SK-N-SH (cell line): ENCODE results near the gene ASPG. TPM values are rescaled to one million over a fixed set of nuclear protein-coding genes. Genes with fewer than 3 reads are reported as not detected.

Source experiments
- CTCF ChIA-PET: fragments of 300-600, 350-600 bp; formaldehyde crosslinking; extraction: SDS; loops from one replicate; lab custom pipeline; 2021; lab: Yijun Ruan, JAX
- POLR2A ChIA-PET: fragments of 350-600 bp; sonication (Branson Sonifier 250); formaldehyde crosslinking; extraction: SDS; loops from one replicate; lab custom pipeline; 2020; ENCODE audit warnings: antibody characterized with exemption, inconsistent platforms; lab: Yijun Ruan, JAX
- DNase-seq: peaks from one replicate; pipeline ENCODE4 v3.0.0; 2012
- H2AFZ ChIP-seq: fragments of 200-600 bp; sonication (generic); 2 replicates; pipeline ENCODE4 v1.8.1; 2016; ENCODE audit warnings: antibody characterized with exemption, mild to moderate bottlenecking, low read depth
- H3F3A ChIP-seq: fragments of 200-600 bp; sonication (generic); replicated peaks from 2 replicates; pipeline ENCODE3; 2016; ENCODE audit warnings: antibody characterized with exemption, mild to moderate bottlenecking; ENCODE audit not compliant: insufficient read depth
- H3K27ac ChIP-seq, 2 experiments: fragments of 200-500 bp in 1 of 2; fragments of 200-600 bp in 1 of 2; sonication (Bioruptor generic) in 1 of 2; sonication (generic), shearing (Covaris generic) in 1 of 2; 2 replicates each; pipeline versions ENCODE4 v1.5.1 to v1.6.1; 2014 to 2016; ENCODE audit warnings: low read depth in 2 of 2, inconsistent platforms in 1 of 2, low read length in 1 of 2, mild to moderate bottlenecking in 1 of 2, mixed read lengths in 1 of 2
- H3K27me3 ChIP-seq: fragments of 200-600 bp; sonication (generic), shearing (Covaris generic); 2 replicates; pipeline ENCODE4 v1.6.1; 2016; ENCODE audit warnings: mixed run types; ENCODE audit not compliant: insufficient read depth
- H3K36me3 ChIP-seq, 2 experiments: fragments of 200-500 bp in 1 of 2; fragments of 200-600 bp in 1 of 2; sonication (Bioruptor generic) in 1 of 2; sonication (generic) in 1 of 2; replicated peaks in 1 of 2; 2 replicates each; pipeline versions ENCODE3 to v1.5.1; 2014 to 2016; ENCODE audit warnings: low read length in 1 of 2, mild to moderate bottlenecking in 1 of 2; ENCODE audit not compliant: insufficient read depth in 2 of 2, control insufficient read depth in 1 of 2
- H3K4me1 ChIP-seq, 2 experiments: fragments of 200-500 bp in 1 of 2; fragments of 200-600 bp in 1 of 2; sonication (Bioruptor generic) in 1 of 2; sonication (generic), shearing (Covaris generic) in 1 of 2; 2 replicates each; pipeline versions ENCODE4 v1.5.1 to v1.6.1; 2014 to 2016; ENCODE audit warnings: low read depth in 1 of 2, low read length in 1 of 2, mixed run types in 1 of 2; ENCODE audit not compliant: insufficient read depth in 2 of 2, control insufficient read depth in 1 of 2
- H3K4me2 ChIP-seq: fragments of 200-600 bp; sonication (generic), shearing (Covaris generic); 2 replicates; pipeline ENCODE4 v1.6.1; 2017; ENCODE audit warnings: mixed run types
- H3K4me3 ChIP-seq, 2 experiments: fragments of 200-500 bp in 1 of 2; fragments of 200-600 bp in 1 of 2; sonication (Bioruptor generic) in 1 of 2; sonication (generic), shearing (Covaris generic) in 1 of 2; 2 replicates each; pipeline versions ENCODE4 v1.5.1 to v1.8.1; 2014 to 2016; ENCODE audit warnings: low read depth in 2 of 2, inconsistent platforms in 1 of 2, low read length in 1 of 2, mild to moderate bottlenecking in 1 of 2, mixed read lengths in 1 of 2, moderate library complexity in 1 of 2
- H3K79me2 ChIP-seq: fragments of 200-600 bp; sonication (generic); 2 replicates; pipeline ENCODE4 v1.8.1; 2017; ENCODE audit warnings: mild to moderate bottlenecking; ENCODE audit not compliant: insufficient read depth
- H3K9ac ChIP-seq: fragments of 200-600 bp; sonication (generic); 2 replicates; pipeline ENCODE4 v1.6.1; 2017; ENCODE audit warnings: mixed run types
- H3K9me2 ChIP-seq: fragments of 200-600 bp; sonication (generic); 2 replicates; pipeline ENCODE4 v1.6.1; 2017; ENCODE audit warnings: mixed run types
- H3K9me3 ChIP-seq: fragments of 200-600 bp; sonication (generic); 2 replicates; pipeline ENCODE4 v1.6.1; 2017; ENCODE audit warnings: mixed run types, mild to moderate bottlenecking, moderate library complexity
- H4K20me1 ChIP-seq: fragments of 200-600 bp; sonication (generic); 2 replicates; pipeline ENCODE4 v1.6.1; 2017; ENCODE audit warnings: mild to moderate bottlenecking, mixed run types; ENCODE audit not compliant: insufficient read depth
- CTCF ChIP-seq: fragments of 200-600 bp; sonication (generic); IDR thresholded peaks from 2 replicates; pipeline ENCODE4 v1.6.1; 2017; ENCODE audit warnings: antibody characterized with exemption, mild to moderate bottlenecking, moderate library complexity
- FOXJ3 ChIP-seq: sonication (generic); formaldehyde crosslinking; IDR thresholded peaks from 2 replicates; pipeline ENCODE4 v1.5.1; 2020; ENCODE audit warnings: mild to moderate bottlenecking, missing genetic modification reagents
- FOXM1 ChIP-seq: IDR thresholded peaks from 2 replicates; pipeline ENCODE4 v1.4.0; 2012; ENCODE audit warnings: low read depth, mild to moderate bottlenecking
- GABPA ChIP-seq: IDR thresholded peaks from 2 replicates; pipeline ENCODE4 v1.4.0; 2012; ENCODE audit warnings: low read depth, mild to moderate bottlenecking
- JUND ChIP-seq: IDR thresholded peaks from 2 replicates; pipeline ENCODE4 v1.4.0; 2012
- MAX ChIP-seq: IDR thresholded peaks from 2 replicates; pipeline ENCODE4 v1.4.0; 2012; ENCODE audit warnings: low read depth
- MEF2A ChIP-seq: IDR thresholded peaks from 2 replicates; pipeline ENCODE4 v1.4.0; 2012; ENCODE audit warnings: low read depth, borderline replicate concordance
- MXI1 ChIP-seq: IDR thresholded peaks from 2 replicates; pipeline ENCODE4 v1.6.1; 2012; ENCODE audit warnings: mild to moderate bottlenecking, low read depth, low read length, improper control_type of control experiment
- NFIC ChIP-seq: IDR thresholded peaks from 2 replicates; pipeline ENCODE4 v1.4.0; 2012; ENCODE audit warnings: borderline replicate concordance
- NRF1 ChIP-seq: IDR thresholded peaks from 2 replicates; pipeline ENCODE4 v1.6.1; 2012; ENCODE audit warnings: low read depth, mild to moderate bottlenecking, low read length
- RAD21 ChIP-seq: IDR thresholded peaks from 2 replicates; pipeline ENCODE4 v1.6.1; 2012; ENCODE audit warnings: mild to moderate bottlenecking, low read length
- RCOR1 ChIP-seq: fragments of 150-350 bp; IDR thresholded peaks from 2 replicates; pipeline ENCODE4 v1.6.1; 2017; ENCODE audit warnings: antibody characterized with exemption, low read length
- RXRA ChIP-seq: IDR thresholded peaks from 2 replicates; pipeline ENCODE4 v1.4.0; 2012; ENCODE audit warnings: low read depth, mild to moderate bottlenecking, borderline replicate concordance
- SMC3 ChIP-seq: IDR thresholded peaks from 2 replicates; pipeline ENCODE4 v1.6.1; 2012; ENCODE audit warnings: low read depth, low read length, improper control_type of control experiment
- YY1 ChIP-seq: IDR thresholded peaks from 2 replicates; pipeline ENCODE4 v1.4.0; 2012; ENCODE audit warnings: low read depth, mild to moderate bottlenecking
- WGBS: methylation state at CpG from one replicate; pipeline ENCODE4 v1.1.6; 2017; ENCODE audit warnings: low lambda C conversion rate; 5-methylcytosine and 5-hydroxymethylcytosine counted together
- polyA plus RNA-seq, 3 experiments: library from polyadenylated mRNA; depleted of rRNA; stranded (reverse); fragments of >200 nt; gene quantifications; 2 replicates each; pipeline ENCODE4 v1.2.3, GENCODE V29; 2012
- TF ChIP-seq, protein P1 (sequence below): fragments of 150-350 bp; IDR thresholded peaks from 2 replicates; pipeline ENCODE4 v1.6.1; 2016; ENCODE audit warnings: mild to moderate bottlenecking, low read depth, low read length
- TF ChIP-seq, protein P2 (sequence below): IDR thresholded peaks from 2 replicates; pipeline ENCODE4 v1.6.1; 2012; ENCODE audit warnings: mild to moderate bottlenecking, low read depth, low read length, moderate library complexity
- TF ChIP-seq, protein P3 (sequence below): IDR thresholded peaks from 2 replicates; pipeline ENCODE4 v1.4.0; 2012; ENCODE audit warnings: low read depth, borderline replicate concordance

Gene ASPG
- polyA plus RNA-seq, 1 of the 3 experiments (the other 2 are of a cell fraction) = not detected

DNA sequence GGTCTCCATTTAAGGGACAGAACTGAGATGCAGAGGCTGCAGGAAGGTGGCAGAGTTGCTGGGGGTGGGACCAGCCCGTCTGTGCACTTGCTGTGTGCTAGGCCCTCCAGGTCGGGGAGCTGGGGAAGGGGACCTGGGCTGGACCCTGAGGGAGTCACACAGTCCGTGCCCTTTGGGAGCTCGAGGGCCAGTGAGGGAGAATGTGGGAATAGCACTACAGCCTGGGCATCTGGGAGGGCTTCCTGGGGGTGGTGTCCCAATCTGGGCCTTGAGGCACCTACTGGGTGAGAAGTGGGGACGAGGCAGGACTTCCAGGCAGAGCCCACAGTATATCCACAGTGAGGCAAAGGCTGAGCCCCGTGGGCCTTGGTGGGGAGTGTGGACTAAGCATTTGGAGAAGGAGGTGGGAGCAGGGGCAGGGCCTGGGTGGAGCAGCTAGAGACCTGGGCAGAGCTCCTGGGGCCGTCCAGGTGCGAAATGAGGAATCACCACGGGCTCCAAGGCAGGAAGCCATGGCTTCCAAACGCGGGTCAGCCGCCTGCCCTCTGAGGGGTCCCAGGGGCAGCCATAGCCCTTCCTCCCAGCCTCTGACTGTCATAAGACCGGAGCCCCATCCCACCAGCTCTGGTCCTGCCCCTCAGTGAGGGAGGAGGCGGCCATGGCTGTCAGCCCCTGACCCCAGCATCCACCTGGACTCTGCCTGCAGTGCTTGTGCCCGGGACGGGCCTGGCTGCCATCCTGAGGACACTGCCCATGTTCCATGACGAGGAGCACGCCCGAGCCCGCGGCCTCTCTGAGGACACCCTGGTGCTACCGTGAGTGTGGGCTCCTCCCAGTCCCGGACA is 6.6 kb downstream of the ASPG start:
- Histone ChIP-seq H3K36me3 (no peaks in the 10 kb centered on the region), H3F3A (no peaks in the 10 kb centered on the region), H4K20me1 (no peaks in the 10 kb centered on the region), H2AFZ (no peak overlapping the region), H3K9me3 (no peaks in the 10 kb centered on the region), H3K9me2 (no peaks in the 10 kb centered on the region), H3K27me3 (no peaks in the 10 kb centered on the region), H3K4me2 (no peak overlapping the region), H3K9ac (no peak overlapping the region), H3K27ac (no peak overlapping the region), H3K79me2 (no peaks in the 10 kb centered on the region)
- POLR2A ChIA-PET = no interaction called here
- WGBS = 71% methylated on average over 12 of the region's 23 CpGs
- CTCF ChIA-PET = interaction anchor here (0.6 to 5.5 kb wide), 8 partner anchors 12 to 473 kb away, joined by 3 to 79 read pairs (median 31); no protein-coding TSS in a partner anchor
- peak; percentile 27 for DNase-seq
- no peak for TF ChIP-seq FOXJ3 (CRISPR knock-in tag)
- TF ChIP-seq NRF1 = no peak
- TF ChIP-seq, protein P1, sequence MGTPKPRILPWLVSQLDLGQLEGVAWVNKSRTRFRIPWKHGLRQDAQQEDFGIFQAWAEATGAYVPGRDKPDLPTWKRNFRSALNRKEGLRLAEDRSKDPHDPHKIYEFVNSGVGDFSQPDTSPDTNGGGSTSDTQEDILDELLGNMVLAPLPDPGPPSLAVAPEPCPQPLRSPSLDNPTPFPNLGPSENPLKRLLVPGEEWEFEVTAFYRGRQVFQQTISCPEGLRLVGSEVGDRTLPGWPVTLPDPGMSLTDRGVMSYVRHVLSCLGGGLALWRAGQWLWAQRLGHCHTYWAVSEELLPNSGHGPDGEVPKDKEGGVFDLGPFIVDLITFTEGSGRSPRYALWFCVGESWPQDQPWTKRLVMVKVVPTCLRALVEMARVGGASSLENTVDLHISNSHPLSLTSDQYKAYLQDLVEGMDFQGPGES = no peak
- TF ChIP-seq, all 33 proteins: peak for 0
- peaks cover 0 to 7% of the 10 kb centered on the region in 2 experiments; a peak in 1 of 4 replicates for H3K4me1 ChIP-seq
- no peak overlapping the region for H3K4me3 ChIP-seq

- Histone ChIP-seq H3K27ac (no peak overlapping the region), H3K9me3 (no peaks in the 10 kb centered on the region), H3K4me1 (peaks cover 0 to 7% of the 10 kb centered on the region in 2 experiments; a peak in 1 of 4 replicates), H3K4me2 (no peak overlapping the region), H3K27me3 (no peaks in the 10 kb centered on the region), H3K36me3 (no peaks in the 10 kb centered on the region), H4K20me1 (no peaks in the 10 kb centered on the region), H3K79me2 (no peaks in the 10 kb centered on the region), H3K9me2 (no peaks in the 10 kb centered on the region), H3K9ac (no peak overlapping the region), H2AFZ (no peak overlapping the region), H3F3A (no peaks in the 10 kb centered on the region), H3K4me3 (no peak overlapping the region)
- TF ChIP-seq RXRA (no peak), RCOR1 (no peak), MXI1 (no peak), NFIC (no peak), CTCF (no peak), SMC3 (no peak), GABPA (no peak), MAX (no peak), MEF2A (no peak), RAD21 (no peak), YY1 (no peak), JUND (no peak), FOXM1 (no peak)
- TF ChIP-seq, protein P2, sequence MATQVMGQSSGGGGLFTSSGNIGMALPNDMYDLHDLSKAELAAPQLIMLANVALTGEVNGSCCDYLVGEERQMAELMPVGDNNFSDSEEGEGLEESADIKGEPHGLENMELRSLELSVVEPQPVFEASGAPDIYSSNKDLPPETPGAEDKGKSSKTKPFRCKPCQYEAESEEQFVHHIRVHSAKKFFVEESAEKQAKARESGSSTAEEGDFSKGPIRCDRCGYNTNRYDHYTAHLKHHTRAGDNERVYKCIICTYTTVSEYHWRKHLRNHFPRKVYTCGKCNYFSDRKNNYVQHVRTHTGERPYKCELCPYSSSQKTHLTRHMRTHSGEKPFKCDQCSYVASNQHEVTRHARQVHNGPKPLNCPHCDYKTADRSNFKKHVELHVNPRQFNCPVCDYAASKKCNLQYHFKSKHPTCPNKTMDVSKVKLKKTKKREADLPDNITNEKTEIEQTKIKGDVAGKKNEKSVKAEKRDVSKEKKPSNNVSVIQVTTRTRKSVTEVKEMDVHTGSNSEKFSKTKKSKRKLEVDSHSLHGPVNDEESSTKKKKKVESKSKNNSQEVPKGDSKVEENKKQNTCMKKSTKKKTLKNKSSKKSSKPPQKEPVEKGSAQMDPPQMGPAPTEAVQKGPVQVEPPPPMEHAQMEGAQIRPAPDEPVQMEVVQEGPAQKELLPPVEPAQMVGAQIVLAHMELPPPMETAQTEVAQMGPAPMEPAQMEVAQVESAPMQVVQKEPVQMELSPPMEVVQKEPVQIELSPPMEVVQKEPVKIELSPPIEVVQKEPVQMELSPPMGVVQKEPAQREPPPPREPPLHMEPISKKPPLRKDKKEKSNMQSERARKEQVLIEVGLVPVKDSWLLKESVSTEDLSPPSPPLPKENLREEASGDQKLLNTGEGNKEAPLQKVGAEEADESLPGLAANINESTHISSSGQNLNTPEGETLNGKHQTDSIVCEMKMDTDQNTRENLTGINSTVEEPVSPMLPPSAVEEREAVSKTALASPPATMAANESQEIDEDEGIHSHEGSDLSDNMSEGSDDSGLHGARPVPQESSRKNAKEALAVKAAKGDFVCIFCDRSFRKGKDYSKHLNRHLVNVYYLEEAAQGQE = no peak
- TF ChIP-seq, protein P3, sequence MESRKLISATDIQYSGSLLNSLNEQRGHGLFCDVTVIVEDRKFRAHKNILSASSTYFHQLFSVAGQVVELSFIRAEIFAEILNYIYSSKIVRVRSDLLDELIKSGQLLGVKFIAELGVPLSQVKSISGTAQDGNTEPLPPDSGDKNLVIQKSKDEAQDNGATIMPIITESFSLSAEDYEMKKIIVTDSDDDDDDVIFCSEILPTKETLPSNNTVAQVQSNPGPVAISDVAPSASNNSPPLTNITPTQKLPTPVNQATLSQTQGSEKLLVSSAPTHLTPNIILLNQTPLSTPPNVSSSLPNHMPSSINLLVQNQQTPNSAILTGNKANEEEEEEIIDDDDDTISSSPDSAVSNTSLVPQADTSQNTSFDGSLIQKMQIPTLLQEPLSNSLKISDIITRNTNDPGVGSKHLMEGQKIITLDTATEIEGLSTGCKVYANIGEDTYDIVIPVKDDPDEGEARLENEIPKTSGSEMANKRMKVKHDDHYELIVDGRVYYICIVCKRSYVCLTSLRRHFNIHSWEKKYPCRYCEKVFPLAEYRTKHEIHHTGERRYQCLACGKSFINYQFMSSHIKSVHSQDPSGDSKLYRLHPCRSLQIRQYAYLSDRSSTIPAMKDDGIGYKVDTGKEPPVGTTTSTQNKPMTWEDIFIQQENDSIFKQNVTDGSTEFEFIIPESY = no peak
- peak; percentile 27 for DNase-seq
- POLR2A ChIA-PET = no interaction called here
- CTCF ChIA-PET = interaction anchor here (0.8 to 5.5 kb wide), 9 partner anchors 9 to 490 kb away, joined by 3 to 79 read pairs (median 30); no protein-coding TSS in a partner anchor
- no CpG with 5 or more reads among the region's 11 CpGs for WGBS
These were observed 7.4 kb downstream of the ASPG start for GRCh38 chr14:104092931-104093365.
